Uterus (tissue), 2 donors: ENCODE data around the gene FMN1.

Experiments used
- POLR2A ChIP-seq, 2 donors: fragments of 450-650 bp; IDR thresholded peaks; one replicate each; pipeline ENCODE4 v1.6.1; 2016; ENCODE audit warnings: antibody characterized with exemption in 2 of 2, mild to moderate bottlenecking in 1 of 2, moderate library complexity in 1 of 2
- TF ChIP-seq, protein P1 (sequence below), 4 experiments: fragments of 200-600 bp in 2 of 4; fragments of 450-650 bp in 2 of 4; sonication (generic) in 2 of 4; IDR thresholded peaks; one replicate each; pipeline ENCODE4 v1.5.1; 2016 to 2019; ENCODE audit warnings: antibody characterized with exemption in 4 of 4, mild to moderate bottlenecking in 2 of 4, moderate library complexity in 1 of 4

DNA sequence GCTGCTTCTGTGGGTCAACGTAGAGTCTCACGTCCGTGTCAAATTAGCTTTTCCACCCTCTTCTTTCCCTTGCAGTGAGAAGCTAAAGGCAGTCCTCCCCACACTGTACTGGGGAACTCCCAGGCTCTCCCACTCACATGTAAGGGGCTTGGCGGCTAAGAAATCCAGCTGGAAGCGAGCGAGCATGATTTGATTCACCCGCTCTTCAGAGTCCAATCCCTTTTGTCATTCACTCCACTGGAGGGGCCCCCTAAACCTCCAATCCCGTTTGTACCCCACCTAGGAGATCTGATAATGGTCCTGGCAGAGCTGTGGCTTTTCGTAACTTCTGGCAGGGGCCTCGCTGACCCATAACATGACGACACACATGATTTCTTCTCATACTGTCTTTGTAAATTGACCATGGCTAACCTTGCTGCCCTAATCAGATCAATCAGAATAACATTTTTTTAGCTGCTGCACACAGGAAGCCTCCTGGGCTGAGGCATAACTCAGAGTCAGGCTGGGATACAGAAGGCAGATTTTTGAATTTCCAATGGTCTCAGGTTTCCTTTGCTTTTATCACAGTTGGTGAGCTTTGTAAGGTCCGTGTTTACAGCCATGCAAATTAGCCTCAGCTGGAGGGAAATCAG lies 241.5 kb downstream of the FMN1 start:
- TF ChIP-seq POLR2A (IDR thresholded peaks at IDR 0.05), result no peak
- TF ChIP-seq, protein P1, sequence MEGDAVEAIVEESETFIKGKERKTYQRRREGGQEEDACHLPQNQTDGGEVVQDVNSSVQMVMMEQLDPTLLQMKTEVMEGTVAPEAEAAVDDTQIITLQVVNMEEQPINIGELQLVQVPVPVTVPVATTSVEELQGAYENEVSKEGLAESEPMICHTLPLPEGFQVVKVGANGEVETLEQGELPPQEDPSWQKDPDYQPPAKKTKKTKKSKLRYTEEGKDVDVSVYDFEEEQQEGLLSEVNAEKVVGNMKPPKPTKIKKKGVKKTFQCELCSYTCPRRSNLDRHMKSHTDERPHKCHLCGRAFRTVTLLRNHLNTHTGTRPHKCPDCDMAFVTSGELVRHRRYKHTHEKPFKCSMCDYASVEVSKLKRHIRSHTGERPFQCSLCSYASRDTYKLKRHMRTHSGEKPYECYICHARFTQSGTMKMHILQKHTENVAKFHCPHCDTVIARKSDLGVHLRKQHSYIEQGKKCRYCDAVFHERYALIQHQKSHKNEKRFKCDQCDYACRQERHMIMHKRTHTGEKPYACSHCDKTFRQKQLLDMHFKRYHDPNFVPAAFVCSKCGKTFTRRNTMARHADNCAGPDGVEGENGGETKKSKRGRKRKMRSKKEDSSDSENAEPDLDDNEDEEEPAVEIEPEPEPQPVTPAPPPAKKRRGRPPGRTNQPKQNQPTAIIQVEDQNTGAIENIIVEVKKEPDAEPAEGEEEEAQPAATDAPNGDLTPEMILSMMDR (IDR thresholded peaks at IDR 0.05), result no peak
